Endothelial cell of umbilical vein (primary cell): ENCODE data around the gene EEF1G.

Experiments
- CTCF ChIP-seq, 2 donors: IDR thresholded peaks; 1 replicate in 1 of 2; 2 replicates in 1 of 2; pipeline ENCODE4 v1.5.1; 2011; ENCODE audit warnings: low read length in 2 of 2, mild to moderate bottlenecking in 2 of 2, moderate library complexity in 2 of 2, control low read depth in 1 of 2, inconsistent platforms in 1 of 2, low read depth in 1 of 2; ENCODE audit not compliant: insufficient read depth in 1 of 2; ENCODE audit errors: extremely low read depth in 1 of 2
- EZH2 ChIP-seq: IDR thresholded peaks from 2 replicates; pipeline ENCODE4 v1.6.1; 2012; ENCODE audit warnings: borderline replicate concordance, low read depth, mild to moderate bottlenecking, moderate library complexity, low read length, inconsistent platforms; ENCODE audit not compliant: severe bottlenecking
- MYC ChIP-seq: IDR thresholded peaks from one replicate; pipeline ENCODE4 v1.6.1; 2011; ENCODE audit warnings: mild to moderate bottlenecking, low read depth, low read length

DNA sequence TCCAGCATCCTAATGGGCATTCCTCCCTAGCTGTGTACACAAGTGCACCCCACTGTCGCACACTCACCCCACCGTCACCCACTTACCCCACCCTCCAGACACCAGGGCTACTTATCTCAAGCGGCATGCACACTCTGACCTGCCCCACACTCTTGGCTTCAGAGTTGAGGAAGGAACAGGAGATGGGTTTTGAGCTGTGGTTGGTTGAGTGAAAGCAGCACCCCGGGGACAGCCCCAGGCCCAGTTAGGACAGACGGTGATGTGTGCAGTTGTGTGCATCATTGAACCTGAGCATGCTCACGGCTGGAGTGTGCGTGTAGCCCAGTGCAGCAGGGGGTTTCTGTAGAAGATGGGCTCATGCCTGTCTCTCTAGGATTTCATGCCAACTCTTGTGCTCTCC, 59.5 kb downstream of the EEF1G start:
- TF ChIP-seq MYC (no peak), CTCF (IDR thresholded peaks at IDR 0.05; ENCODE audit: extremely low read depth in 1 of 2, insufficient read depth in 1 of 2, low read depth in 1 of 2, low read length in 2 of 2) (no peak), EZH2 (no peak)
